ENCODE results near the gene HOXD8.

HOXD8 gene

GRCh38 chr2:176085861-176086771, 43.4 kb upstream of the HOXD8 start:
- DNase-seq (ENCODE audit: low read depth in 1 of 2, low spot score in 1 of 2) = peak; percentile 59 to 83
- in situ Hi-C loops (cut with HindIII; ENCODE audit: low pct_unique_long_range_greater_than_20kb, low sequenced_read_pairs) = no loop called here
- TF ChIP-seq JUND (IDR thresholded peaks at IDR 0.05; ENCODE audit: low read depth) = no peak

- TF ChIP-seq JUND (IDR thresholded peaks at IDR 0.05; ENCODE audit: low read depth) = no peak
- in situ Hi-C loops (cut with HindIII; ENCODE audit: low pct_unique_long_range_greater_than_20kb, low sequenced_read_pairs) = no loop called here
- no peak for DNase-seq (ENCODE audit: low read depth in 1 of 2, low spot score in 1 of 2)
These were observed 42.0 kb upstream of the HOXD8 start for GRCh38 chr2:176087330-176088047.

GRCh38 chr2:176088048-176088936, 41.2 kb upstream of the HOXD8 start:
- no peak for TF ChIP-seq JUND (IDR thresholded peaks at IDR 0.05; ENCODE audit: low read depth)
- peak; percentile 68 to 93 for DNase-seq (ENCODE audit: low read depth in 1 of 2, low spot score in 1 of 2)
- in situ Hi-C loops (cut with HindIII; ENCODE audit: low pct_unique_long_range_greater_than_20kb, low sequenced_read_pairs) = no loop called here

GRCh38 chr2:176088937-176089842, 40.3 kb upstream of the HOXD8 start:
- DNase-seq (ENCODE audit: low read depth in 1 of 2, low spot score in 1 of 2) = no peak
- in situ Hi-C loops (cut with HindIII; ENCODE audit: low pct_unique_long_range_greater_than_20kb, low sequenced_read_pairs) = no loop called here
- TF ChIP-seq JUND (IDR thresholded peaks at IDR 0.05; ENCODE audit: low read depth) = no peak

- no peak for DNase-seq (ENCODE audit: low read depth in 1 of 2, low spot score in 1 of 2)
- no peak for TF ChIP-seq JUND (IDR thresholded peaks at IDR 0.05; ENCODE audit: low read depth)
- in situ Hi-C loops (cut with HindIII; ENCODE audit: low pct_unique_long_range_greater_than_20kb, low sequenced_read_pairs) = no loop called here
These were observed 39.6 kb upstream of the HOXD8 start for GRCh38 chr2:176089843-176090395.

GRCh38 chr2:176090862-176091261, 38.6 kb upstream of the HOXD8 start:
- in situ Hi-C loops (cut with HindIII; ENCODE audit: low pct_unique_long_range_greater_than_20kb, low sequenced_read_pairs) = no loop called here
- no peak for DNase-seq (ENCODE audit: low read depth in 1 of 2, low spot score in 1 of 2)
- TF ChIP-seq JUND (IDR thresholded peaks at IDR 0.05; ENCODE audit: low read depth) = no peak

- DNase-seq (ENCODE audit: low read depth in 1 of 2, low spot score in 1 of 2) = no peak
- no peak for TF ChIP-seq JUND (IDR thresholded peaks at IDR 0.05; ENCODE audit: low read depth)
- in situ Hi-C loops (cut with HindIII; ENCODE audit: low pct_unique_long_range_greater_than_20kb, low sequenced_read_pairs) = no loop called here
These were observed 37.9 kb upstream of the HOXD8 start for GRCh38 chr2:176091329-176092258.

- no peak for TF ChIP-seq JUND (IDR thresholded peaks at IDR 0.05; ENCODE audit: low read depth)
- in situ Hi-C loops (cut with HindIII; ENCODE audit: low pct_unique_long_range_greater_than_20kb, low sequenced_read_pairs) = no loop called here
- DNase-seq (ENCODE audit: low read depth in 1 of 2, low spot score in 1 of 2) = no peak
These were observed 37.0 kb upstream of the HOXD8 start, which contains the start of gene HOXD13 for GRCh38 chr2:176092270-176093144. HOXD13 (plus strand) TSS chr2:176092721; CDS start chr2:176092891, 170 bp downstream.

- DNase-seq (ENCODE audit: low read depth in 1 of 2, low spot score in 1 of 2) = no peak
- in situ Hi-C loops (cut with HindIII; ENCODE audit: low pct_unique_long_range_greater_than_20kb, low sequenced_read_pairs) = no loop called here
- no peak for TF ChIP-seq JUND (IDR thresholded peaks at IDR 0.05; ENCODE audit: low read depth)
These were observed 36.2 kb upstream of the HOXD8 start for GRCh38 chr2:176093145-176093897.

Measured in T47D (cell line).